ENCODE data around the gene TMEM151A.
"Not testable (repeated sequence)": the region's sequence is repeated elsewhere in the genome, so short reads cannot be mapped to it uniquely, and the experiment has no call there.

The TMEM151A gene

DNA sequence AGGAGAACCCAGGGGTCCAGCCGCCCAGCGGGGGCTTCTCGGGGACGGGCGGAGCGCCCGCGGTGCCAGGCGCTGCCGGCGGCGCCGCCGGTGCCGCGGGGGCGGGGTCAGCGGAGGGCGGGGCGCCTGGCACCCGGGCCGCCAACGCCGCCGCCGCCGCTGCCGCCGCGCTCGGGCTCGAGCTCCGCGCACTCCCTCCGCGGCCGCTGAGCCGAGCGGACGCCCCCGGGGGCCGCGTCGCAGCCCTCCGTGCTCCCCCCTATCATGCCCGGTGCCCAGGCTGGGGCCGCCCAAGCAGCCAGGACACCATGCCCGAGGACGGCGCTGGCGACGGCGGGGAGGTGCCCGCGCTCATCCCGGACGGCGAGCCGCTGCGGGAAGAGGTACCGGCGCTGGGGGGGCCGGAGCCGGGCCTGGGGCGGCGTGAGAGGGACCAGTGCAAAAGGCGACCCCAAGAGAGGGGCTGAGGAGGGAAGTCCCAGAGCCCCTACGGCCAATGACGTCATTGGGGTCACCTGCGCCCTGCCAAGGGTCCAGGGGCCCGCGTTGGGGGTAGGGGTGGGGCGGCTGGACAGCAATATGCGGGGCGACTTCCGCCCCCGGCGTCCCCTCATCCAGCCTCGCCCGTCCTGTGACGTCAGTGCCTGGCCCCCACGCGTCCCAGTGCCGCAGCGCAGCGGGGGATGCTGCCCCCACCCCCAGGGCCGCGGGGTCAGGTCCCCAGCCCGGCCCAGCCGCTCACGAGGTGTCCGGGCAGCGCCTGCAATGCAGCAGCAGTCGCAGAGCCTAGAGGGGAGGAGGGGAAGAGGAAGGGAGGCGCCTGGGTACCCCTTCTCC, at the start of gene TMEM151A:
TMEM151A (plus strand) TSS at position 189 of the 837 bp plus-strand sequence; CDS start at position 309, 120 bp downstream.
- DNase-seq, result peak; percentile 29

DNA sequence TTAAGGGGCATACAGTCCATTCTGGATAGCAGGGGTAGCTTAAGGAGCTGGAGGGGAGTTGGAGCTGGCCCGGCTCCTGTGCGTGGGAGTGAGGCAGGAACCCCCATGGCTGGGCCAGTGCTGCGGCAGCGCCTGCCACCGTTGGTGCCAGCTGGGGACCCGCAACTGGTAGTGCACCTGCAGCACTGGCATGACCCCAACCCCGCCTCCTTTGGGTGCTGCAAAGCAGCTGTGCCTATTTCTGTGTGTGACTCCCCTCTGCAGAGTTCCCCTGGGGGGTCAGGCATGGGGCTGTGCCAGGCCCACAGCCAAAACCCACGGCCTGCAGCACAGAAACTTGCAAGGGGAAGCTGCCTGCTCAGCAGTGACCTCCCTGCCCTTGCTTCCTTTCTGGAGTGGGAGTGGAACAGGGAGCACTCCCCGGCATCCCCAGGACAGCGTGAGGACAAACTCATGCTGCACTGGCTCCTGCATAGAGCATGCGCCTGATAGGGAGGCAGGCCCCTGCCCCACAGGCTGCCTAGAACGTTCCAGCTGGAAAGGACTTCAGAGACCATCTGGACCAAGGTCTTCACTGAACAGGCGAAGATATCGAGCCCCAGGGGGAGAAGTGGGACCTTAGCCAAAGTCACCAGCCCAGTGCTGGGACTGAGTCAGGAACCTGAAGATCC, 49.5 kb upstream of the TMEM151A start:
- DNase-seq, result no peak

DNA sequence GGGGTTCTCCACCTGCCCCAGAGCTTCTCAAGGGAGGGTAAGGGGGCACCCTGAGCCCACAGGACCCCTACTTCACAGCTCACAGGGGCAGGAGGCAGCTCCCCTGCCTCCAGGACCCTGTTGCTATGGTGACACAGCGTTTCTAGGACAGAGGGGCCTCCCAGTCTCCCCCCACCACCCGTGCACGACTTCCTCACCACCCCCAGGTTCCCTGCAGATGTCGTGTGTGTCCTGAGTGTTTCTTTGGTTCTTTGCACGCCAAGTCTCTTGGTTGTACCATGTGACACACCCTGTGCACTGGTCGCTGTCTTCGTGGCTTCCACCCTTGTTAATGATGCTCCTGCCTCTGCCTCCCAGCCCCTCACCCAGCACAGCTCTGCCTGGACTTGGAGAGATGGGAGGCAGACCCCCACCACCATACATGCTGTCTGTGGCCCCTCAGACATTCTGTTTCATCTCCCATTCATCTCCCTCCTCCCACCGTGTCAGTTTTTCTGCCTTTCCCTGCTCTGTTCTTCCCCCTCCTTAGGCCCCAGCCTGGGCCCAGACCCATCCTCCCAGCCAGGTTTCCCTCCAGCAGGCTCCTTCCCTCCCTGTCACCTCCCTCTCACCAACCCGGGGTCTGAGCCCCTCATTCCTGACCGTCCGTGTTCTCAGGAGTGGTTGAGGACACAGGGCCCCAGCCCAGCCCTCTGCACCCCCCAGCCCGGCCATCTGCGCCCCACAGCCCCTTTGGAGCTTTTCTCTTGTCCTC, 47.7 kb upstream of the TMEM151A start:
- DNase-seq, result no peak

DNA sequence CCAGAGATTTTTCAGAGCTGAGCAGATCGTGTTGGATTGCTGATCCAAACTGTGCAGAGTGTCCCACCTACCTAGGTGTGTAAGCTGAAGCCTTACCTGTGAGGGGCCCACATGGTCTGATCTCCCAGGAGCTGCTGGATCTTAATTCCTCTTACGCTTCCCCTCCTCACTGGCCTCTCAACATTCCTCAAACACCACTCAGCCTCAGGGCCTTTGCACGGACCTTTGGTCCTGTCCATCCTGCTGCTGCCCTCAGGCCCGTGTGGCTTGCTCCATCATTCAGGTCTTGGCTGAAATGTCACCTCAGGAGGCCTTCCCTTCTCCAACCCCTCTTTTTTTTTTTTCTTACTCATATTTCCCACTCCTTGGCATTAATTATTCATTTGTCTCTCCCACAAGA, 44.4 kb upstream of the TMEM151A start:
- DNase-seq, result no peak

DNA sequence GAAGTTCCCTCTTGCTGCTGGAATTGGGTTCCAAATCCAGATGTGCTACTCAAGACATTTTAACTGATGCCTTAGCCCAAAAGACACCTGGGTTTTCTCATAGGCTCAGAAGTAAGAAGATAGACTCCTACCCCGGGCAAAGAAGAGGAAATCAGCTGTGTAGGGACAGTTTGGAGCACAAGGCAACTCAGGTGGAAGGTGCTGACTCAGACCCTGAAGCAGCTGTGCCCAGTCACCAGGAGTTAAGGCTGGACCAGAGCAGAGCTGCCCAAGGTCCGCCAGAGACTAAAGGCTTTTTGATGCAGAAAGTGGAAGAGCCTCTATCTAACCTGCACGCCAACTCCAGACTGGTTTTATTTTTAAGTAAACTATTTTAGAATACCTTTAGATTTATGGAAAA, 43.9 kb upstream of the TMEM151A start:
- no peak for DNase-seq

DNA sequence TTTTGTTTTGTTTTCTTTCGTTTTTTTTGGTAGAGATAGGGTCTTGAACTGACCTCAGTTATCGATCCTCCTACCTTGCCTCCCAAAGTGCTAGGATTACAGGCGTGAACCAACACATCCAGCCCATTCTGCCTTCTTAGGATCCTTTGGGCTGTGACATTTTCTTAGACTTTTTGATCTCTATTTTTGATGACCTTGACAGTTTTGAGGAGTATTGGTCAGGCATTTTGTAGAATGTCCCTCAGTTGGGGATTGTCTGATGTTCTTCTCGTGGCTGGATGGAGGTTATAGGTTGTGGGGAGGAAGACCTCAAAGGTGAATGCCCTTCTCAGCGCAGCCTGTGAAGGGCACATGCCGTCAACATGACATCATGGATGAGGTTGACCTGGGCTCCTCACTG, 42.8 kb upstream of the TMEM151A start:
- DNase-seq, result no peak

DNA sequence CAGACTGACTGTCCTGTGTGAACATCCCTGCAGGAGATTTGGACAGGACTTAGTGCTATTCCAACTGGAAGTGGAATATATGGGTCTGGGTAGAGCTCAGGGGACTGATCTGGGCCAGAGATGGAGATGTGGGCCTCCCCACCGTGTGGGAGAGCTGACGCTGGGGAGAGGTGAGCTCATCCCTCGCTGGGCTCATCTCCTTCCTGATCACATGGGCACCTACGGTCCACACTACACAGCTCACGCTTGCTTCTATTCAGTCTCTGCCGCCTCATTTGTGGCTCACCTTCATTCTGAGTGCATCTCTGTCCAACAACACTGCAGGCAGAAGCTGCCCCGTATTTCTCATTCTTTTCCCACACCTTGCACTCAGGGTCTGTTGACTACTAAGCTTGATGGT, 39.9 kb upstream of the TMEM151A start:
- DNase-seq, result no peak

DNA sequence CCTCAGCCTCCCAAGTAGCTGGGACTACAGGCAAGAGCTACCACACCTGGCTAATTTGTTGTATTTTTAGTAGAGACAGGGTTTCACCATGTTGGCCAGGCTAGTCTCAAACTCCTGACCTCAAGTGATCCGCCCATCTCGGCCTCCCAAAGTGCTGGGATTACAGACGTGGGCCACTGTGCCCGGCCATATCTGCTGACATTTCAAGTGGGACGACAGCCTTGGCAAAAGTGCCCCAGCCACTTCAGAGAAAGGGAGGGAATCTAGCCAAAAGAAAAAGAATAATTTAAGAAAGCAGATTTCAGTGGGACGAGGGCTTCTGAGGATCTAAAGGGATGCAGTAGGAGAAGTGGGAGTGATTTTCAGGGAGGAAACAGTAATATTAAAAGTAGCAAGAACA, 38.6 kb upstream of the TMEM151A start:
- not testable (repeated sequence) for DNase-seq

DNA sequence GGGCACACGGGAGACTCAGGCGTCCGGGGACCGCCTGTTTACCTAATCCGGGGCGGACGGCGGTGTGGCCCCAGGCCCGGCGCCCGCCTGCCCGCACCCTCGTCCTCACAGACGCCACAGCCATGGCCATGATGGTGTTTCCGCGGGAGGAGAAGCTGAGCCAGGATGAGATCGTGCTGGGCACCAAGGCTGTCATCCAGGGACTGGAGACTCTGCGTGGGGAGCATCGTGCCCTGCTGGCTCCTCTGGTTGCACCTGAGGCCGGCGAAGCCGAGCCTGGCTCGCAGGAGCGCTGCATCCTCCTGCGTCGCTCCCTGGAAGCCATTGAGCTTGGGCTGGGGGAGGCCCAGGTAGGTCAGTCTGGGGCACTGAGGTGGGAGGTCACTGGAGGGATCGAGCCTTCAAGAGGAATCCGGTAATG, 33.2 kb upstream of the TMEM151A start:
- DNase-seq, result no peak

DNA sequence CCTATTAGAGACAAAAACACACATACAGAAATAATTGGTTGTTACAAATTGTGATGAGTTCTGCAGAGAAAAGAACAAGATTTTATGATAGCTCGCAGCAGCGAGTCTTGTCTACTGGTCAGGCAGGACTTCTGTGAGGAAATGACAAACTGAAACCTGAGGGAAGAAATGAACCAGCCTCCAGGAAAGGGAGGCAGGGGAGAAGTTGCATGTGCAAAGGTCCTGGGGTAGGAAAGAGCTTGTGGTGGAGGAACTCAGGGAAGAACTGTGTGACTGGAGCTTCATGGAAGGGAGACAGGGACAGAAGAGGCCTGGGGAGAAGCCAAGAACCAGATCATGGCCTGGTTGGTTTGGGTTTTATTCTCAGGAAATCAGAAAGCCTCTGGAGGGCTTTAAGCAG, 32.5 kb upstream of the TMEM151A start:
- DNase-seq, result no peak

DNA sequence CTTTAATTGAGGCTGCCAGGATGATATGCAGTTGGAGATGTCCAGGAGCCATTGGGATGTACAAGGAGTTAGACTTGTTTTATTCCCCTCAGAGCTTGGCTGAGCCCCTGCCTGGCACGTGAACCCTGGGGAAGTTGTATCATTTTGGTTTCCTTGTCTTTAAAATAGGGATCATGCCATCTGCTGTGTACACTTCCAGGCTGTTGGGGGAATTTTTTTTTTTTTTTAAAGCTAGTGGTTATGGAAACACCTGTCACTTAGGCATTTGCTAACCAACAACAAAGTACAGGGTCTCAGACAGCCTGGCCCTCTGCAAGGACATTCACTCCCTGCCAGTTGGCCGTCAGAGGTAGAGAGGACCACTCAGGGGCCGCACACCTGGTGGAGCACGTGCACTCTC, 31.7 kb upstream of the TMEM151A start:
- no peak for DNase-seq

DNA sequence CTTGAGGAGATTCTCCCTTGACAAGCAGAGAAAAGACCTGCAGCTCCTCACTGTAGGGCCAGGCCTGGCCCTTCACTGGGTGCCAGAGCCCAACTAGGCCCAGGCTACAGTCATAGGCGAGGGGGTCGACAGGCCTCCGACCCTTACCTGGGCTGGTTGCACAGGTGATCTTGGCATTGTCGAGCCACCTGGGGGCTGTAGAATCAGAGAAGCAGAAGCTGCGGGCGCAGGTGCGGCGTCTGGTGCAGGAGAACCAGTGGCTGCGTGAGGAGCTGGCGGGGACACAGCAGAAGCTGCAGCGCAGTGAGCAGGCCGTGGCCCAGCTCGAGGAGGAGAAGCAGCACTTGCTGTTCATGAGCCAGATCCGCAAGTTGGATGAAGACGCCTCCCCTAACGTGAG, 30.1 kb upstream of the TMEM151A start:
- DNase-seq, result no peak

DNA sequence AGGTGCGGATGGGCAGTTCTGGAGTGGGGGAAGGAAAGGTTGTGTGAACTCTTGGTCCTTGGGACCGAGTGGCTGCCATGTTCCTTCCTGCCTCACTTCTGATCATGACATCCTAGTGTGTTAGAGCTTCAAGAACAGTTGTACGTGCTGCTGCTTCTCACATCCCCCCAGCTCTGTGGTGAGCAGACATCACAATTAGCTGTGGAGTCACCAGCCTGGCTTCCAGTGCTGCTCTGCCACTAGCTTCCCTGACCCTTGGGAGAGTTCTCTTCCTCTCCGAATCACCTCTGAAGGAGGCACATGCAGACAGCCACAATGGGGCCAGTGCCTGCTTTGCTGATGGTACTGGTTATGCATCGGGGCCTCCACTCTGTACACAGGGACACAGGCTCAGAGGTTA, 29.5 kb upstream of the TMEM151A start:
- no peak for DNase-seq

DNA sequence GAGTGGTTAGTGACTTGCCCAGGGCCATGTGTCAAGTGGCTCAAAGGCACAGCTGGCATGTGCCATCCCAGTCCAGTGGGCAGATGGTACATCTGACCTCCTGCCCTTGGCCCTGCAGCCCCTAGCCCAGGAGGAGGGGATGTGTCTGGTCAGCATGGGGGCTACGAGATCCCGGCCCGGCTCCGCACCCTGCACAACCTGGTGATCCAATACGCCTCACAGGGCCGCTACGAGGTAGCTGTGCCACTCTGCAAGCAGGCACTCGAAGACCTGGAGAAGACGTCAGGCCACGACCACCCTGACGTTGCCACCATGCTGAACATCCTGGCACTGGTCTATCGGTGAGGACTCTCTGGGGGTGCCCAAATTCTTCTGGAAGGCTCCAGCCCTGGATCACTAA, 29.0 kb upstream of the TMEM151A start:
- no peak for DNase-seq

DNA sequence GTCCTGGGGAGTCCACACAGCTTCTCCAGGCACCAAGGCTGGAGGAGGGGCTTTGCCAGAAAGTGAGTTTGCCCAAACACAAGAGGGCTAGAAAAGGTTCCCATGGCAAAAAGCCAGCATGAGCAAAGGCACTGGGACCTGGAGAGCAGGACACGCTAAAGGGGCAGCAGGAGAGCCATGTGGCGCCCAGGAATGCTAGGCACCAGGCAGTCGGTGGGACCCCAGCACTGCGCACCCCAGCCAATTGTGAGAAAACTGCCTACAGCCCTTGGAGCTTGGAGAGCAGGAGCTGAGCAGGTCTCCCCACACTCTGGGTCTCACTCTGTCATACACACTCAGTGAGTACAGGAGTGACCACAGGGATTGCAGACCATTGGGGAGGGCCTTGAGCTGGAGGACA, 28.5 kb upstream of the TMEM151A start:
- no peak for DNase-seq

DNA sequence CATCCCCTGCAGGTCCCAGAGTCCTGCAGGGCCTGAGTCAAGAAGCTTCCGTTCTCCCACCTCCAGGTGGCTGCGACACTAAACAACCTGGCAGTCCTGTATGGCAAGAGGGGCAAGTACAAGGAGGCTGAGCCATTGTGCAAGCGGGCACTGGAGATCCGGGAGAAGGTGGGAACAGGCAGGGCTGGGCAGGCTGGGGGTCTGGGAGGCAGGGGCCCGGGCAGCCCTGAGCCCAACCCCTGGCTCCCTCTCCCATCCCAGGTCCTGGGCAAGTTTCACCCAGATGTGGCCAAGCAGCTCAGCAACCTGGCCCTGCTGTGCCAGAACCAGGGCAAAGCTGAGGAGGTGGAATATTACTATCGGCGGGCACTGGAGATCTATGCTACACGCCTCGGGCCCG, 27.9 kb upstream of the TMEM151A start:
- DNase-seq, result no peak

DNA sequence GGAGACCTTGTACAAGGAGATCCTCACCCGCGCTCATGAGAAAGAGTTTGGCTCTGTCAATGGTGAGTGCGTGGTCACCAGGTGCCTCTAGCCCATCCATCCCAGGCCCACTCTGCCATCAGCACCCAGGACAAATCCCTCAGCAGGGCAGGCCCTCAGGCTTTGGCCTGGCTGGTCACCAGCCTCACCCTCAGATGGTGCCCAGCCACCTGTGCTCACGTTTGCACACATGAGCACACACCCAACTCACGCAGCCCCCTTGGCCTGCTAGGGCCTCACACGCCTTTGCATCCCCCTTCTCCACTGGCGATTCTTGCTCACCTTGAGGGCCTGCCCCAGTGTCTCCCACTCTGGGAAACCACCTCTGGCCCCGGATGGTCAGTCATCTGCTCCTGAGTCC, 27.3 kb upstream of the TMEM151A start:
- no peak for DNase-seq

DNA sequence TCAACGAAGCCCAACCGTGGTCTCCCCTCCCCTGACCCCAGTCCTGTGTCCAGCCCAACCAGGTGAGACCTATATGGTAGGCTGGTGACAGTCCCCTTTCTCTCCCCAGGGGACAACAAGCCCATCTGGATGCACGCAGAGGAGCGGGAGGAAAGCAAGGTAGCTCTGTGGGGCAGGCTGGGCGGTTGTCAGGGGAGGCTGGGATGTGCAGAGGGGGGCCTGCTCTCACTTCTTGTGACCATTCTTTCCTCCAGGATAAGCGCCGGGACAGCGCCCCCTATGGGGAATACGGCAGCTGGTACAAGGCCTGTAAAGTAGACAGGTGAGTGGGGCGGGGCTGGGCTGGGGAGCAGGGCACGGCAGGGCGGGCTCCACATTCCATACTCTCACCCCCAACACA, 26.8 kb upstream of the TMEM151A start:
- DNase-seq, result no peak

DNA sequence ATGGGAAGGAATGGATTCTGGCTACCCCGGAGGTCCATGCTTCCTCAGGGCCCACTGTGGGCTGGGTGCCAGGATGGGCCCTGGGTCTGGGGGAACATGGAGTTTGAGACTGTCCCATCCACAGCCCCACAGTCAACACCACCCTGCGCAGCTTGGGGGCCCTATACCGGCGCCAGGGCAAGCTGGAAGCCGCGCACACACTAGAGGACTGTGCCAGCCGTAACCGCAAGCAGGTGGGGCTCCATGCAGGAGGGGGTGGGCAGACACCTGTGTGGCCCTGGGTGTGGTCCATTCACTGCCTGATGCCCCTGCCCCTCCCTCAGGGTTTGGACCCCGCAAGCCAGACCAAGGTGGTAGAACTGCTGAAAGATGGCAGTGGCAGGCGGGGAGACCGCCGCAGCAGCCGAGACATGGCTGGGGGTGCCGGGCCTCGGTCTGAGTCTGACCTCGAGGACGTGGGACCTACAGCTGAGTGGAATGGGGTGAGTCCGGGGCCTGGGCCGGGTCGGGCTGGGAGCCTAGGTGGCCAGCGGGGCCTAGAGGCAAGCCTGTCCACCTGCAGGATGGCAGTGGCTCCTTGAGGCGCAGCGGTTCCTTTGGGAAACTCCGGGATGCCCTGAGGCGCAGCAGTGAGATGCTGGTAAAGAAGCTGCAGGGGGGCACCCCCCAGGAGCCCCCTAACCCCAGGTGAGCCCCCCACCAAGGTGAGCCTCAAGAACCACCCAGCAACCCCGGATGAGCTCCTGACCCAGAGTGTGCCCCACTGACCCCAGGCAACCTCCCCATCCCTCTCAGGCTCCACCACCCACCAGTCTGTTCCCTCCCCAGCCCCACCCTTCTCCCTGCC, 25.9 kb upstream of the TMEM151A start:
- DNase-seq, result no peak

DNA sequence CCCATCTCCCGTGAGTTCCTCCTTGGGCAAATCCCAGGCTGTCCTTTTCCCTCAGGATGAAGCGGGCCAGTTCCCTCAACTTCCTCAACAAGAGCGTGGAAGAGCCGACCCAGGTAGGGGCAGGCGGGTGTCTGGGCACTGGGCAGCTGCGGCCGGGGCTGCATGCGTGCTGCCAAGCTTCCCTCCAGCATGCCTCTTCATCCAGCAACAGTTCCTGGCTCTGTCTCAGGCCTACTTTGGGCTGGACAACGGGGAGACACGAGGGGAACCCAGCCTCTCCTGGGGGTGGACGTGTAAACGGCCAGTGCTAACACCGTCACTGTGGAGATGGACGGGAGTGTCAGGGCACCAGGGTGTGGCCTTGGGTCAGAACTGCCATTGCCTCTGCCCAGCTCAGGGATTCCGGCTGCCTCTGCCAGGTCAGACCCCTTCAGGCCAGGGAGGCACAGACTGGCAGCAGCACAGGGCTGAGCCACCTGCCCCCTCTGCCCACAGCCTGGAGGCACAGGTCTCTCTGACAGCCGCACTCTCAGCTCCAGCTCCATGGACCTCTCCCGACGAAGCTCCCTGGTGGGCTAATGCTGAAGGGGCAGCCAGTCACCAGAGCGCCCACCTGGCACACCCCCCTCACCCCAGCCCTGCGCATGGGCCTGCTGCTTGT, 25.2 kb upstream of the TMEM151A start:
- no peak for DNase-seq

DNA sequence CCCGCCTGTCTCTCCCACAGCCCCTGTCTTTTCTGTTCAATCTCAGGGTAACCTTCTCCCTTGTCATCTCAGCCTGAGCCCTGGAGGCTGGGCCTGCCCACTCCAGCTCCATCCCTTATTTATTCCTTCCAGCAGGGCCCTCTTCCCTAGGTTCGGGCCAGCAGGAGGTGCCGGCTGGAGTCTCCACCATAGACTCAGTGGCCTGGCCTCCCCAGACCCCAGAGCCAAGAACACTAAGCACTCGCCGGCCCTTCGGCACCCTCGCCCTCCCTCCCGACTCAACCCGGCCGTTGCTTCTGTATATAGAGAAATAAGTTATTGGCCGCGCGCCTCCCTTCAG, 24.7 kb upstream of the TMEM151A start:
- DNase-seq, result no peak
